Mesenteric fat pad (tissue), 1 donor: ENCODE measurements around the gene HCN4. TPM values are rescaled to one million over a fixed set of nuclear protein-coding genes. Genes with fewer than 3 reads are reported as not detected.

ENCODE experiments used
- DNase-seq: peaks from one replicate; pipeline ENCODE4 v3.0.0-alpha.2; 2020; ENCODE audit warnings: low spot score
- total RNA-seq: library from RNA; stranded (reverse); fragmentation: NEBNext Ultra II Directional; extraction: Animal tissue kit (Norgen Biotek cat#: 25700); gene quantifications from one replicate; pipeline ENCODE4 v1.2.1, GENCODE V29; 2021
- donor health status: DM: yes; HTN: yes; CAD: no.

The HCN4 gene
- total RNA-seq, 1 donor from 2014 or later = not detected

DNA sequence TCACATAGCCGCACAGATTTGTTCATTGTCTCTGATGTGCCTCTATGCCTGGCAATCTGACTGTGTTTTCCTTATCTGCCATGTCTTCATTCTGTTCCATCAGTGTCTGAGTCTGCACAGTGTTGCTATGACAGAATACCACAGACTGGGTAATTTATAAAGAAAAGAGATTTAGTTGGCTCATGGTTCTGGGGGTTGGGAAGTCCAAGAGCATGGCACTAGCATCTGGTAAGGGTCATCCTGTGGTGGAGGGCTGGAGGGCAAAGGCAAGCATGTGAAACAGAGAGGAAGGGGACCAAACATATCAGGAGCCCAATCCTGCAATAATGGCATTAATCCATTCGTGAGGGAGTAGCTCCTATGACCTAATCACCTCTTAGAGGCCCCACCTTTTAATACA lies 11.9 kb upstream of the HCN4 start:
- no peak for DNase-seq

DNA sequence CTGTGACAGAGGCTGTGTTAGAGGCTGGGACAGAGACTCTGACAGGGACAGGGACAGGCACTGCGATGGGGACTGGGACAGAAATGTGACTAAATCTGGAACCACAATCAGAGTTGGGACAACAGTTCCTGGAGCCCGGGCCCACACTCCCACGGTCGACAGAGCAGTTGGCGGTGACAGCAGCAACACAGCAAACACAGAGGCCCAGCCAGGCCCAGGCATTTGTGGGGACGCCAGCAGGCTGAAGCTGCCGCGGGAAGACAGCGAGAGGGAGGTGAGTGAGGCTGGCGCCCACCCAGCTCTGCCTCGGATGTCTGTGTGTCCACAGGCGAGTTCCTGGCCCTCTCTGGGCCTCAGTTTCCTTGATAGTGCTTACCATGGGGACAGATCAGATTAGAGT lies 9.3 kb upstream of the HCN4 start:
- DNase-seq = no peak

DNA sequence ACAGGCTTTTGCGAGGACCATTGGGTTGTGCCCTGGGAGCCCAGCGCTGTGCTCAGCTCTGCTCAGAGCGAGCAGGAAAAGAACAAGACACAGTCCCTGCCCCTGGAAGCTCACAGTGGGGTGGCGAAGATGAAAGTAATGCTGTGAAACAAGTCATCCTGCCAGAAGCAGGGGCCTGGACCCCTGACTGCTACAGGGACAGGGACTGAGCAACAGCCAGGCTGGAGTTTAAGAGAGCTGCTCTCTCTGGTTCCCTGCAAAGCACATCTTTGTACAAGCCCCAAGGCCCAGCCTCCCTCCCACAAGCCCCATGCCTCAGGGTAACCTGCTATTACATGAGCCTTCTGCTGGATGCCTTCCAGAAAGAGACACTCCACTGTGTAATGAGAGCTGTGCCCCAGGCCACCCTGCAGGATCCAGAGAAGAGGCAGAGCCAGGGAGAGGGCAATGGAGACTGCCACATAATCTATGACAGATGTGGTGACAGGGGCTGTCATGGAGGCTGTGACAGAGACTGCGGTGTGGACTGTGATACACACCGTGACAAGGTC lies 7.1 kb upstream of the HCN4 start:
- DNase-seq = no peak

DNA sequence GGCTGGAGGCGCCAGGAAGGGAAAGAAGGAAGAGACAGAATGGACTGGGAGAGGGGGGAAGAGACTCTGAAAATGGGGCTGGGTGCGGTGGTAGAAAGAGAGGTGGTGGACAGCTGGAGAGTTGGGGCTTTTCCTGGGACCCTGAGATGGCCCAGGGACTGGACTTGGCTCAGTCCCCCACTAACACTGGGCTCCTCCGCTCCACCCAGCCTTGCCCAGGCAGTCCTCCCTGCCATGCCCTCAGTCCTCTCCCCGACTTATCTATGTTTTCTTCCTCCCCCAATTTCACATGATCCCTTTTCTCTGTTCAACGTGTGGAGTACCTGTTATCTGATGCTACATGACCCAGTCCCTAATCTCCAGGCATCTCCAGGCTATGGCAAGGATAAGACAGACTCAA lies 6.3 kb upstream of the HCN4 start:
- no peak for DNase-seq

DNA sequence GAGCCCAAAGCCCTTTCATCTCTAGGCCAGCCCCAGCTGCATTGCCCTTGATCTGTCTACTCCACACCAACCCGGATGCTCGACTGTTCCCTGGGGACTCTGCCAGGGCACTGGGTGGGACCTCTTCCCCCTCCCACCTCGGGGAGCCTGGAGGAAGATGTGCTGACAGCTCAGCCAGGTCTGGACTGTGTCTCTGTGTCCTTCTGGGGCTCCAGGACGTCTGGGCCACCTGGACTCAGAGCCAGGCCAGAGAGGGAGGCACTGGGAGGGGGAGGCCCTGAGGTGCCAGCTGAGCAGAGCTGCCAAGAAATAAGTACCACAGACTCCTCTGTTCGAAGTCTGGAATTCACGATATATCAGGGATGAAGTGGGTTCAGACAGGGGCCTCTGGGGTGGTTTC lies 5.8 kb upstream of the HCN4 start:
- DNase-seq = no peak

DNA sequence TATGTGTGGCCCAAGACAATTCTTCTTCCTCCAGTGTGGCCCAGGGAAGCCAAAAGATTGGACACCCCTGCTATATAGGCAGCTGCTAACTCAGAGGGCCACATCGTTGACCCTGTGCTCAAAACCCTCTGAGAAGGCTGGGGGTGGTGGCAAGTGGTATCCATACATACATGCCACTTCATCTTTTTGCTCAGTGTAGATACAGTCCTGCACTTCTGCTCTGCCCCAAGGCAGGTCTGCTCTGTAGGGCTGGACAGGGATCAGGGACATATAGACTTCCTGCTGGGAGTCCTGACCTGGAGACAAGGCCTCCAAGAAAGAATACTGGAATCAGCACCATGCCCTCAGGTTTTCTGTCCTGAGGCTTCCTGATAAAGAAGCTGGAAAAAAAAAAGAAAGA lies 4.5 kb upstream of the HCN4 start:
- DNase-seq = no peak

- no peak for DNase-seq
Measured at GRCh38 chr15:73371812-73372211, 3.1 kb upstream of the HCN4 start.

DNA sequence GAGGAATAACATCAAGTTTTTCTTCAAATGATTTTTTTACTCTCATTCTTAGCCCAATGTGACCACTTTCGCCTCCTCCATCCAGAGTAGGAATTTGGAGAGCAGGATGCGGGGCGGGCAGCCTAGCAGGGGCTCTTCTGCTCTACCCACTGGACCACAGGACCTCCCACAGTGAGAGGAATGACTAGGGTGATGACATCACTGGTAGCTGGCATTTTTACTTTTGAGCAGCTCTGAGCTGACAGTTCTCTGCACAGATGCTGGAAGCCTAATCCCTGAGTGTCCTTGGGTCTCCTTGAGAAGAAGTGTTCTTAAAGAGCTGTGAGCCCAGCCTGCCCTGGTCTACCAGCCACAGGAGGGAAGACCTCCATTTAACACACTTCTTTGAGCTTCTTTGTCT lies 1.4 kb upstream of the HCN4 start:
- no peak for DNase-seq

DNA sequence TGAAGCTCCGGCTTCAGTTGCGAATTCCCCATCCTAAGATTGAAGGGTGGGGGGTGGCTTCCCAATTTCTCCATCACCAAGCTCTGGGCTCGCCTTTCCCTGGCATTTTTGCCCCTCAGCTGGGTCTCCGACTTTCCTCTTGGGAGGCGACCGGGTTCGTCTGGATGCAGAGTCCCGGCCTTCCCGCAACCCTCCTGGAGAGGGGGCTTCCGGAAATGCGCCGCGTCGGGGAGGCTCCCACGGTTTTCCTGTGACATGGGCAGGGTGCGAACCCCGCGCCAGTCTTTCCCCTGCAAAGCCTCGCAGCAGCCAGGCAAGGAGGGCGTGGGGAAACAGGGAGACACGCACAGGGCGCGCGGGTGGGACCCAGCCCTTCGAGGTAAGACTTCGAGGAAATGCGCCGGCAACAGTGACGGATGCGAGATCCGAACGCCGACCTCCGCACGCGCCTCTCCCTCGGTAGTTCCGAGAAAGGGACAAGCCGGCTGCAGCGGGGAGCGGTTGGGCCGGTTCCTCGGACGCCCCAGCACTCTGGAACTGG lies 466 bp upstream of the HCN4 start:
- DNase-seq = no peak

- no peak for DNase-seq
Measured at GRCh38 chr15:73367624-73368300, 996 bp downstream of the HCN4 start.

DNA sequence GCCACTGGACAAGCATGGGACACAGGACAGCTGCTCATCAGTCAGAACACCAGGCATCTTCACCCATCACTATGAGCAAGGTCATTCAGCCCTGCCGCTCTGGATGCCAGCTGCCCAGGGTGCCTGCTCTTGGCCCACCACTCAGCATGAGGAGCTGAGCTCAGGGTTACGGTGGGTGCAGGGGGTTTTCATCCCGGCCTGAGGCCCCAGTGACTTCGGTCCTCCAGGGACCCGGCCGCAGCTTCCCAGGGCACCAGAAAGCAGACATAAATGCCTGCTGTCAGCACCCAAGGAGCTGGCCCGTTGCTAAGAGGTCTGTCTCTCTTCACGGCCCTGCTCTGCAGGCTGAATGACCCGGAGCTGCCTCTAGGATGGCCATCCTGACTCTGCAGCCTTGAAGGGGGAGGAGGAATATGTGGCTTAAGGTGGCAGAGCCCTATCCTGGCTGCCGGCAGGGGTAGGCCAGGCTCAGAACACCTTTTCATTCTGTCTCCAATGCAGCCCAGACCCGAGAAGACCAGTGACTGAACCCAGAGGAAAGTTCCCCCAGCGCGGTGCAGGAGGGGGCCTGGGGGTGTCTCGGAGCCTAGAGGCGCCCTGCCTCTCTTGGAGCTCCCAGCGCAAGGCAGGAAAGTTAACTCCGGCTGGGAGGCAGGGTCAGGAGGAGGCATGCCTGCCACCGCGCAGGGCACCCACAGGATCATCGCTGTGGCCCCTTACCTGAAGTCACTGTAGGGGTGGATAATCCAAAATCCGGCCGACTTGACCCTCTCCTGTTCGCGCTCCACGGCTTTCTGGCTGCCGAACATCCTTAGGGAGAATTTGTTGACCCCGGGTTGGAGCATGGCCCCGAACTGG lies 1.8 kb downstream of the HCN4 start:
- DNase-seq = no peak

GRCh38 chr15:73364070-73364469 lies 4.7 kb downstream of the HCN4 start:
- no peak for DNase-seq

GRCh38 chr15:73362900-73363299 lies 5.9 kb downstream of the HCN4 start:
- DNase-seq = no peak

DNA sequence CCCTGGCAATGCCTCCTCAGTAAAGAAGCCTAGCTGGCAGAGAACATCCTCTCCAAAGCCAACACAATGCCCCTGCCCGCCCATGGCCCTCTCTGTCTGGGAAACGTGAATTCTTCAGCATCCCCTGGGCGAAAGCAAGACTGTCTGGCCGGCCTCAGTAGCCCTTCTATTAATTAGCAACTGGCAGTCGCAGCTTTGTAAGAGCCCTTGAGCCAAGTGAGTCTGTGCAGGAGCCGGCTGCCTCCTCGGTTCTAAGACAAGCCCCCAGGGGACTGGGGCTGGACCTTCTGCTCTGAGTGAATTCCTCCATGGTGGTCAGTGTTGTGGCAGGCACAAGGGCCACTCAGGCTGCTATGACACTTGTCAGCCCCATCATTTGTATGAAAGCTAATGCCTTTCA lies 7.4 kb downstream of the HCN4 start:
- DNase-seq = no peak

- no peak for DNase-seq
Measured at GRCh38 chr15:73359651-73360050, 9.1 kb downstream of the HCN4 start.

- DNase-seq = no peak
Measured at GRCh38 chr15:73357999-73358665, 10.6 kb downstream of the HCN4 start.

DNA sequence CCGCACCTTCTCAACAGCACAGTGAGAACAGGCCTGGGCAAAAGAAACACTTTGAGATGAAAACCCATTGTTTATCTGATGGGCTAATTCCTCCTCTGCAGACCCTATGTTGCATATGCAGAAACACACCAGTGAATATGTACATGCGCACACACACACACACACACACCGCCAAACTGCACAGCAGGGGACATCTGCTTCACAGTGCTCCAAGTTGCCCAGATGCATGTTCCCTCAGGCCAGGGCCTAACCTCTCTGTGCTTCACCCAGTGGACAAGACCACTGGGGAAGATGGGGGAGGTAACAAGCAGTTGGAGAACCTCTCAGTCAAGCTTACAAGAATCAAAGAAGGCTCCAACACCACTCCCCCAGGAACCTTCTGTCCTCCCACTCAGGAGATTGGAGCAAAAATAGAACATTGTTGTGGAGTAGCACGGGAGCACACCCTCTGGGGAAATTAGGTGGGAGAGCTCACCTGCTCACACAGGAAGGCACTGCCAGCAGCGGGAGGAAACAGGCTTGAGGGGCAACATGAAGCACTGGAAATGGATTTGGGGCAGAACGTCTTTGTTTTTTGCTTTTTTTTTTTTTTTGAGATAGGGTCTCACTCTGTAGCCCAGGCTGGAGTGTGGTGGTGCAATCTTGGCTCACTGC lies 13.0 kb downstream of the HCN4 start:
- DNase-seq = no peak

DNA sequence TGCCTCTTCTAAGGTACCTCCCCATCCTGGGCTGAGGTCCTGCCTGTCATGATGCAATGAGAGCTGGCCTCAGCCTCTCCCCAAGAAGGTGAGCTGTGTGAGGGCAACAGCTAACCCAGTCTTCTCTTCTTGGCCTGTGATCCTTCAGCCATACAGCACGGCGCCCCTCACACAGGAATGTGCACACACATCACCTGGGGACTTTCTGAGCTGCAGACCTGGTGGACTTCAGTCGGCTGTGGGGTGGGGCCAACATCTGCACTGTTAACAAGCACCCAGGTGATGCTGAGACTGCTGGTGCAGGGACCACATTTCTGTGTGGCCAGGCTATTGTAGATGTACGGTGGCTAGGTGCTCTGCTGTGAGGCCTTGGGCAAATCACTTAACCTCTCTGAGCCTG lies 14.5 kb downstream of the HCN4 start:
- DNase-seq = no peak

DNA sequence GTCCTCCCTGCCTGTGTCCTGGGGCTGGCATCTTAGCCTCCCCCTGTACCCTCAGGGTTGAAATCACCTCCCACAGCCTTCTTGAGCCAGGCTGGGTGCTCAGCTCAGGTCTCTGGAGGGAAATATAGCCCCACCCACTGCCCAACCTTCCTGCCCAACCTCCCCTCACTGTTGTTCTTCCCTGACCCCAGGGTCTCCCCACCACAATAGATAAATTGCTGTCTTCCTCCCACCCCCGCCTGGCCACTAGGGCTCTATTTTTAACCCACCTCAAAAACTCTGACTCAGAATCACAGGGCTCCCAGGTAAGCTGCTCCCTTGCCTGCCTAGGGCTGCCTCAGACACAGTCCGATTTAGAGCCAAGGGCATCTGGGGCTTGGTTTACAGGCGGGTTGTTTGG lies 15.0 kb downstream of the HCN4 start:
- DNase-seq = no peak

- no peak for DNase-seq
Measured at GRCh38 chr15:73352082-73352481, 16.7 kb downstream of the HCN4 start.

DNA sequence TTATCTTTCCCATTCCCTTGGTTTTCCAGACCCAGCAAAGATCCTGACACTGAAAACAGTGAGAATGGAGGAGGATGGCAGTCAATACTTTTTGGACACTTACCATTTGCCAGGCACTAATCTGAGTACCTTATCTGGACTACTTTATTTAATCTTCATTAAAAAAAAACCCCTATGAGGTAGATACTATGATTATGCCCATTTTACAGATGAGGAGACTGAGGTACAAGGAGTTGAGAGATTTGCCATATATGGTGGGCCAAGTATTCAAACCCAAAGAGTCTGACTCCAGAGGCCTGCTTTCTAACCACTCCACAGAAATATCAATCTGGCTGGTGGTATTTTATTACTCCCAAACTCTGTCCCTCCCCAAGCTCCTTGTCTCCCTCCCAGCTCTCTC lies 19.6 kb downstream of the HCN4 start:
- no peak for DNase-seq
